ENCODE data around the gene CALML4.

Gene CALML4

GRCh38 chr15:68143785-68144184 lies 61.3 kb downstream of the CALML4 start:
- no peak for DNase-seq (ENCODE audit: low read depth)

- DNase-seq (ENCODE audit: low read depth), result no peak
These were observed 62.0 kb downstream of the CALML4 start for GRCh38 chr15:68143129-68143528.

All from stimulated activated CD4-positive, alpha-beta T cell treated with anti-CD3 and anti-CD28 coated beads, Interleukin-2, amount 100 ng/mL, for 4 hours (primary cell).